Measurements from ENCODE around the gene MTMR1.

Gene MTMR1

DNA sequence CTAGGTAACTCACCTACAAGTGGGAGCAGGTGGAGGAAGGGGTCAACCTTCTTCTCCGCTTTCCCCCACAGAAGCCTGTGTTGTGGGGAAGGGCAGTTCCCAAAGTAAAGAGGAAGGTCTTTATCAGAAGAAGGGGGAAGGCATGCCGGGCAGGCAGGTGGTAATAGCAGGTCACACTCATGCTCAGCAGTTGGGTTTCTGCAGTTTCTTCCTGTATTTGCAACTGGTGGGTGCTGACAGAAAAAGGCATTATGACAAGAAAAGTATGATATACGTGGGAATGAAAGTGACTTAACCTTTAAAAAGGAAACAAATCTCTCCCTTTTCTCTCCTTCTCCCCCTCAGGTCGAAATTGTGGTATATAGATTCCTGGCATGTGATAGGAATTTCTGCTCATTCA, 3.7 kb downstream of the MTMR1 start:
- no peak for DNase-seq (ENCODE audit: low read depth in 2 of 2)

DNA sequence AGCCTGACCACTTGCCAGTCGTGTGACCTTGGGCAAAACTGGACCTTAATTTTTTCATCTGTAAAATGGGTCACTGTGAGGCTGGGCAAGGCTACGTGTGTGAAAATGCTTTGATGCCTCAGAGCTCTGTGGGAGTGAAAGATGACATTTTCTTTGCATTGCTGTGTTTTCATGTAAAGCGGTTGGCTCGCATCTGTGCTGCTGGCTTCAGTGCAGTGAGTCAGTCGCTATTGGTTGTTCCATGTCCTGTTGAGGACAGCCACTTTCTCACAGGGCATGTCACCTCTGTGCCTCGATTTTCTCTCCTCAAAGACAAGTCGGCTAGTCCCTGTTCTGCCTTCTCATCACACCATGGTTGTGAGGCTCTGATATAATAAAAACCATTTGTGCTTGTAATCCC, 4.4 kb downstream of the MTMR1 start:
- no peak for DNase-seq (ENCODE audit: low read depth in 2 of 2)

DNA sequence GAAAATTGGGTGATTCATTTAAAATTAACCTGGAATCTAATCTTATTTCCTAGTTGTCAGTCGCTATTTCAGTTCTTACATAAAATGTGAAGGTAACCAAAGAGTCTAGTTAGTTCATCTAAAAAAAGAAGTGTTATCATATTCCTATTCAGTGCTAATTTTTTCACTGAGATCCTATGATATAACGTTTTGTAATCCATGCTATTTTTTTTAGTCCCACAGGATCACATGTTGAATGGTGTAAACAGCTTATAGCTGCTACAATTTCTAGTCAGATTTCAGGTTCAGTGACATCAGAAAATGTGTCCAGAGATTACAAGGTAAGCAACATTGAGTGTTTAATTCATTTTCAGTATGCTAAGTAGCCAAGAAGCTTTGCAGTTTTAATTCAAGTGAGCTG, 5.8 kb downstream of the MTMR1 start:
- DNase-seq (ENCODE audit: low read depth in 2 of 2), result no peak

DNA sequence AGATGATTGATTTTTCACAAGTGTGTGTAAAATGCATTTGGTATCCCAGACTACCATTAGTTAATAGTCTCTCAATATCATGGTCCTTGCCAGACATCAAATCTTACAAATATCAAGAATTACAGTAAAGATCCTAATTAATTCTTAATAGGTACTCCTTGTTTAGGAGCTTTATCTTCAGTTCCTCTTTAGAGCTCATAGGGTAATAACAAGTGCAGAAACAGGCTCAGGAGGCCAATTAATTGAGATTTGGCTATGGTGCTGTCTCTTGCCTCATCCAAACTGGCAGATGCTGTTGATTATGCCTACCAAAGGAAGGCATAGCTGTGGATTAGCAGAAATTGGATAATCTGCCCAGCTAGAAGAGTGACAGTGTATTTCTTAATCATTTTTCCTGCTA, 6.9 kb downstream of the MTMR1 start:
- DNase-seq (ENCODE audit: low read depth in 2 of 2), result no peak

DNA sequence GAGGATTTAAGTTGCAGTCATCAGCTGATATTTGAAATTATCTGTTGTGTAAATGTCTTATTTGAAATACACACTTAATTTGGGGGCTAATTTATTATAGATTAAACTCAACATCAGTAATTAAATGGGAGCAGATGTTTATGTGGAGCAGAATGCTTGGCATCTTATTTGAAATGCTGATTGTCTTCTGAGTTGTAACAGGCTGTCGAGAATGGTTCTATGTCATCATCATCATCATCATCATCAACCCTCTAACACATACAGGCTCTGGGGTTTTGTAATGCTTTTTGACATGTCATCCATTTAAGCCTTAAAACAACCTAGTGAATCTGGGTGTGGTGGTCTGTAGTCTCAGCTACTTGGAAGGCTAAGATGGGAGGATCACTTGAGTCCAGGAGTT, 8.2 kb downstream of the MTMR1 start:
- DNase-seq (ENCODE audit: low read depth in 2 of 2), result no peak

DNA sequence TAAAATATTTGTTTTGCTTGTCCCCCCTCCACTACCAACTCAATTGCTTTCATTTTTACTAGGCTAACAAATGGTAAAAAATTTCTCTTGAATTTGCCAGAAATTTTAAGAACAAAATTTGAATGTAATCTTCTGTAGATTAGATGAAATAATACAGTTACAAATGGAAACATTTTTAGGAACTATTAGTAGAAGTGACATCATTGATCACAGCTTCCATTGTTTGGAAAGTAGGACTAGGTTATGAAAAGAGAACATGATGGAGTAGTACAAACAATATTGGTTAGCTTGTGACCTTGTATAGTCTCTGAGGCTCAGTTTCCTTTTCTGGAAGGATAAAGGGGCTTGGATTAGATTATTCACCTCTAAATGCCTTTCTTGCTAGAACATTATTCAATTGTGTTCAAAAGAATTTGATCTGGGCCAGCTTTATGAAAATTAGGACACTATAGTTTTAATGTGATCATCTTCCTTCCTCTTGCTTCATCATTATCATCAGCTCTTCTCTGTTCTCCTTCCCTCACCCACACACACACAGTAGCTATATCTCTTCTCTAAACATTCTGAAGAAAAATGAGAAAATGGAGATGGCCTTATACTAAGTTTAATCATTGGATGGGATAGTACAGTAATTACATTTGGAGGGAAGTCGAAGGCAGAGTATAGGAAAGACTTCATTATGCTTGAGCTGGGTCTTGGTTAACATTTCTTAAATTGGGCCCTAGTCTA, 9.9 kb downstream of the MTMR1 start:
- no peak for DNase-seq (ENCODE audit: low read depth in 2 of 2)

DNA sequence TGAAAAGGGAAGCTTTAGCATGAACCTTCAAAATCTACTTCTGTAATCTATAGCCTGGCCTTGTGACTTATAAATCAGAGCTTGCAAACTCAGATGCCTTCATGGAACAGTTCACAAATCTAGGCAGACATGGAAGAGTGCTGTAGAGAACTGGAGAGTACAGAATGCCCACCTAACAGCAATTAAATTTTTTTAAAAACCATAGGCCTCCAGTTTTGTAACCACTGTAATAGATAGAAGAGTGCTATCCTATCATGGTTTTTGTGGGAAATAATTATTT, 10.4 kb downstream of the MTMR1 start:
- DNase-seq (ENCODE audit: low read depth in 2 of 2), result no peak

DNA sequence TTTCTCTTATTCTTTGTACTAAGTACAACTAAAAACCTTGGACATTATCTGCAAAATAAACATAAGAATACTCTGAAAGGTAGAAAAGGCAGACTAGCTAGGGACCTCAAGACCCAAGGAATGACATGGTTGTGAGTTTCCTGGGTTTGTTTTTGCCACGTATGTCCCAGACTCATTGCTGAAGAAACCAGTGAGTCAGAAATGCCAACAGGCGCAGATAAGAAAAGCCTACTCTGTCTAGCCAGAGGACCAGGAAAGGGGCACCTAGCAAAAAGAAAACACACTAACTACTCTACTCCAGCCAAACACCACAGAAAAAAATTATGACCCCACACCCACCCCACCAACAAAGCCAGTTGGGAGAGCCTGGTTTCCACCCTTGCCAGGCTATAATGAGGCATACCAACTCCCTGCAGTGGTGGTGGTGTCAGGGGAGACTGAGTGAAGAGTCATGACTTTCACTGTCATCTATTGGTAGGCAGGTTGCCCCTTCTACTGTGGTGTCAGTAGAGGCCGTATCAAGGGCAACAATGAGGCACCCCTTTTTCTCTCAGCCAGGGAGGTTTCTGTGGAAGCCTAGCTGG, 10.9 kb downstream of the MTMR1 start:
- no peak for DNase-seq (ENCODE audit: low read depth in 2 of 2)

DNA sequence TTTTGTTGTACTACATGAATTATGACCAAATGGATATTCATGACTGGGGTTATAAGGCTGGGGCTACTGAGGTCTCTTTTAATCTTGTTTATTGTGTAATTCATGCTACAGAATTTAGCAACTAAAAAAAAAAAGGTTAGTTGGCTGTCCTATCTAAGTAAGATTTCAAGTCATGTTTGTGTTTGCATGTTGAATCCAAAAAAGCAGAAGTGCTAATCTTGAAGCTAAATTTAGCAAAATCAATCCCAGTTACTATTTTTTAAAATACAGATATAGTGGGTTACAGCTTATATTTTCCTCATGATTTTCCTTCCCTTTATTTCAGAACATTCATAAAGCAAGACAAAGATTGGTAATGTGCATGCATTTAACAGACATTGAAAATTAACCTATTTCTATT, 19.4 kb downstream of the MTMR1 start:
- no peak for DNase-seq (ENCODE audit: low read depth in 2 of 2)

DNA sequence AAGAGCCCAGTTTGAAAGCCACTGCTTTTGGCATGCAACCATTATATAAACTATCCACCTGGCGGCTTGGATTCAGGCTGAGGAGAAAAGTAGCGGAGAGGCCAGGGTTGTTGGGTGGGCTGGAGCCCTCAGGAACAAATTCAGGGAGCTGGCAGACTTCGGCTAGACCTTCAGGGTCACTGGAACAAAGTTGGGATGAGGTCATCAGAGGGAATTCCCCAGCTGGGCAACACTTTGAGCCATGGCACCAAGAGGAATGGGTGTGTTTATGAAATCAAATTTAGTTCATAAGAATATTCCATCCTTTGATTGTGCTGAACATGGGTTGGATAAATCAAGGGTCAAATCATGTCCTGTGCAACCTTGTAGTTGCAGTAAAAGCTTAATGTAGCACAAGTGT, 22.0 kb downstream of the MTMR1 start:
- DNase-seq (ENCODE audit: low read depth in 2 of 2), result no peak

DNA sequence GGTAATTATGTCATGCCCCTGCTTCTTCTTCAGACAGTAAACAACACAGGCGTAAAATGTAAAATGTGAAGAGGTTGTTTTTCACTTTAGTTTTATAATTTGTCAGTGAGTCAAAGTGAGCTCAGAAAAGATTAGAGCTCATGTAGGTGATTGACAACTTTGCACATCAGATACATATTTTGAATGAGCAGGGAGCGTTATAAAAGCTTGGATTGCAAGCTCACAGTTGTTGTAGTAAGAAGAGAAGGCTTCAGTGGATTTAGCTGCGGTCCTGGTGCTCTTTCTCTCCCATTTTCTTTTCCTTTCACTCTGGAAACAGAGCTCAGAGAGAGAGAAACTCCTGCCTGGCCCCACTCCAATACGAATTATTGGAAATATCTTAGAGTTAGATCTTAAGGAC, 26.4 kb downstream of the MTMR1 start:
- DNase-seq (ENCODE audit: low read depth in 2 of 2), result no peak

DNA sequence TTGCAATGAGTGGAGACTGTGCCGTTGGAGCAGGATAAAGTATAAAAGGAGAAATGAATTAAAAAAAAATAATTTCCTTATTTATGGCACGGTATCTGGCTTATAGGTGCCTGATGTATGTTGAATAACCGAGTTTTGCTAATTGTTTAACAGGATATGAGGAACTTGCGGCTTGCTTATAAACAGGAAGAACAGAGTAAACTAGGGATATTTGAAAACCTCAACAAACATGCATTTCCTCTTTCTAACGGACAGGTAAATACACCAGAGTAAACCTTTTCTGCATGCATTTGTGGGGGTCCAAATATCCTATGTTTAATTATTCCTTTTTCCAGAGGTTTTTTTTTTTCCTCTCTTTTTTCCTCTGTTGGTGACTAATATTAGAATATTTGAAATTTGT, 36.8 kb downstream of the MTMR1 start:
- DNase-seq (ENCODE audit: low read depth in 2 of 2), result no peak

DNA sequence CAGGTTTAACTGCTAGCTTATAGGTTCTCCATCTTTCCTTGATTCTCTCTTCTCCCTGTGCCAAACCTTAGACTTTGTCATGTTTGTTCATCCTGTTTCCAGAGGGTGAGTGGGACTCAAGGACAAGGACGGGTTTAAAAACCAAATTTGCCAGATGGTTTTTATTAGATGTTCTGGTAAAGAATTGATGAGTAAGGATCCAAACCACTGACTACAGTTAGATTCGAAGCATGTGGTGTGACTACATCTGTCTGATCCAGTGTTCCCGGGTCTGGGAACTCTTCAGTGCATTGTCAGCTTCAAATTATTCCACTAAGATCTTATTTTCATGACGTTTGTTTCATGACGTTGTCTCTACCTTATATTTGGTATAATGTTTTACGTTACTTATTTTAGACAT, 37.5 kb downstream of the MTMR1 start:
- no peak for DNase-seq (ENCODE audit: low read depth in 2 of 2)

DNA sequence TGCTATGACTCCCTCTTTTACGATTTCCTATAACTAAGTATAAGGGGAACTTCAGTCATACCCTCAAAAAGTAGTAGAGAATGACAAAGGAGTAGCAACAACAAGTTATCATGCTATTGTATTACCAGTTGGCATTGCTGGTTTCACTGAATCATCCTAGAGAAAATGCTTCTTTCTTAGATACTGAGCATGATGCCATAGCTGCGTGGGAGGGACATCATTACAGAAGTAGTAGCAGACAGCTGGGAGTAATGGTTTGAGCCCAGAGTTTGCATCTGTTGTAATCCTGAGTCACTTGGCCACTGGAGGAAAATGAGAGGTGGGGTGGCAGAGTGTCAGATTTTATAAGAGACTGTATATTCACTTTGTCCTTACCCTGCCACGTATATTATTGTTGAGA, 38.6 kb downstream of the MTMR1 start:
- no peak for DNase-seq (ENCODE audit: low read depth in 2 of 2)

DNA sequence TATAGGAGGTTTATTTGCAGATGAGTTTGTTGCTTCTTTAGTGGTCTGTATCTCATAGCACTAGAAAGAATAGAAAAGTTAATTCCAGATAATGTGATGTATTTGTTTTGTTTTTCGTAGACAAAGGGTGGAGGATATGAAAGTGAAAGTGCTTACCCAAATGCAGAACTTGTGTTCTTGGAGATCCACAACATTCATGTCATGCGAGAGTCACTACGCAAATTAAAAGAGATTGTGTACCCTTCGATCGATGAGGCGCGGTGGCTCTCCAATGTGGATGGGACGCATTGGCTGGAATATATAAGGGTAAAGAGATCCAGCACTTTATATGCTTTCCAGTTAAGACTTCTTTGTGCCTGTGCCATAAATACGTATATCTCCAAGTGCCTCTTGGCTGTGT, 43.3 kb downstream of the MTMR1 start:
- DNase-seq (ENCODE audit: low read depth in 2 of 2), result no peak

DNA sequence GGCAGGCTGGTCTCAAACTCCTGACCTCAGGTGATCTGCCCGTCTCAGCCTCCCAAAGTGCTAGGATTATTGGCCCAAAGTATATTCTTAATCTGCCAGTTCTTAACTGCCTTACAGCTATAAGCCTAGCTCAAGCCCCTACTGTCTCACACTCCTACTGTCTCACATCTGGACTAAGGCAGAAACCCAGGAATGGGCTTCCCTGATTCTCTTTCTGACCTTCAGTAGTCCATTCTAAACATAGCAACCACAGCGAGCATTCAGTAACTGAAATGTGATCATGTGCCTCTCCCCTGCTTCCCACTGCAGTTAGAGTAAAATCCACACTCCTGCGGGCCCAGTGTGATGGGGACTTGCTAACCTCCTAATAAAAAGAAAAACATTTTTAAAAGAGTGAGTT, 58.9 kb downstream of the MTMR1 start:
- no peak for DNase-seq (ENCODE audit: low read depth in 2 of 2)

DNA sequence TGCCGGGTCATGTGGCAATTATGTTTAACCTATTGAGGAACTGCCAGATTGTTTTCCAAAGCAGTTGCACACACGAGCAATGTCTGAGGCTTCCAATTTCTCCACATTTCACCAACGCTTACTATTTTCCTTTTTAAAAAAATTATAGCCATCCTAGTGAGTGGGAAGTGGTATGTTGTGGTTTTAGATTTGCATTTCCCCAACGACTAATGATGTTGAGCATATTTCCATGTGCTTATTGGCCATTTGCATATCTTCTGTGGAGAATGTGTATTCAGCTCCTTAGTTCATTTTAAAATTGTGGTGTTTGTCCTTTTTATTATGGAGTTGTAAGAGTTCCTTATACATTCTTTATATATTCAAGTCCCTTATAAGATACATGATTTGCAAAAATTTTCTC, 60.2 kb downstream of the MTMR1 start:
- no peak for DNase-seq (ENCODE audit: low read depth in 2 of 2)

DNA sequence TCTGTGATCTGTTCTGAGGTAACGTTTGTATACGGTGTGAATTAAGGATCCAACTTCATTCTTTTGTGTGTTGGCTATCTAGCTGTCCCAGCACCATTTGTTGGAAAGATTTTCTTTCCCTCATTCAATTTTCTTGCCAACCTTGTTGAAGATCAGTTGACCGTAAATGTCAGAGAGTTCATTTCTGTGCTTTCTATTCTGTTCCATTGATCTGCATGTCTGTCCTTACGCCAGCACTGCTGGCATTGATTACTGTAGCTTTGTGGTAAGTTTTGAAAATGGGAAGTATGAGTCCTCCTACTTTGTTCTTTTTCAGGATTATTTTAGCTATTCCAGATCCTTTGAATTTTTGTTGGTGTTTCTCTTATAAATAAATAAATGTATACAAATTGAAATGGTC, 60.8 kb downstream of the MTMR1 start:
- no peak for DNase-seq (ENCODE audit: low read depth in 2 of 2)

DNA sequence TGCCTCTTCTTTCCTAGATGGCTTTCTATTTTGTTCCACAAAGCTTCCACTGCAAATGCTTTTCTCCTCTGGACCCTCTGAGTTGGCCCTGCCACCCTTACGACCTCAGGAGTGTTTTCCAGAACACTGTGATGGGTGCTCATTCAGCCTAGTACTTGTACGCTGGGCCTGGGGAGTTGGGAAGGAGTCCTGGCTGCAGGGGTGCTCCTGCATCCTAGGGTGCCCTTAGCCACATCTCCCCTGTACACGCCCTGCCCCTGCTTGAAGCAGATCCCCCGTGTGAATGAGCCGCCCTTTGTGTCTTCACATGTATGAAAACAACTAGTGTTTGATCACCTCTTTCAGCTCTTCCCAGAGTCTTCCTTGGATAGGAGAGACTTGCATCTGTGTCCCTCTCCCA, 64.2 kb downstream of the MTMR1 start:
- DNase-seq (ENCODE audit: low read depth in 2 of 2), result no peak

DNA sequence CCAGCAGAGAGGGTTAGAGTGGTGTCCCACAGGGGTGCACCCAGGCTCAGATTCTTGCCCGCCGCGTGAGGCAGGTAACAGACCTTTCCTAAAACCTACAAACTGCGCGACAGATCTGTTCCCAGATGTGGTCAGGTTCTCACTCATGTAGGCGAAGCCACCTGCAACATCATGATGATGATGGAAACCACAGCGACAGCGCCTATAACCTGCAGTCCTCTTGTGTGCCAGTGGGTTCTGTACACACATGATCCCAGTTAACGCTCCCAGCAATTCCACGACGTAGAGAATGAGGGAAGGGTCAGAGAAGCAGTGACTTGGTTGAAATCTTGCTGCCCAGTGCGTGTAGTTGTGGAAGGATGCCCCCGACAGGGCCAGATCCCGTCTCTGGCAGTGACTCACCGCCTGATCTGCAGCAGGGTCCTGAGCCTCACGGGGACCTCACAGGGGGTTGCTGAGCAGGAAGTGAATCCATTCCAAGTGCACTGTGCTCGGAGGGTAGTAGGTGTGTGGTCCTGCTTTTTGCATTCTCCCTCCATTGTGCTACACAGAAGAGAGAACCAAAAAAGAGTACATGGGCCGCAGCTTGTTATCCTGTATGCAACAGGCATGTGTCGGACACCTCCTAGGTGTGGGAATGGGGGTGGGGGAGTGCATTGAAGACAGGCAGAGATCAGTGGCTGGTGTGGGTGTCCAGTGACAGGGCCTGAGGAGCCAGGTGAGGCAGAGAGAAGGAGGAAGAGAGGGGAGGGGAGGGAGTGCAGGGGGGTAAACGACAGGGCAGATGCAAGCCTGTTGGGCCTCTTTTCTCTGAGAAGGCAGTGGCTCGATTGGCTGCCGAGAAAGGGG, 66.6 kb downstream of the MTMR1 start:
- DNase-seq (ENCODE audit: low read depth in 2 of 2), result no peak

DNA sequence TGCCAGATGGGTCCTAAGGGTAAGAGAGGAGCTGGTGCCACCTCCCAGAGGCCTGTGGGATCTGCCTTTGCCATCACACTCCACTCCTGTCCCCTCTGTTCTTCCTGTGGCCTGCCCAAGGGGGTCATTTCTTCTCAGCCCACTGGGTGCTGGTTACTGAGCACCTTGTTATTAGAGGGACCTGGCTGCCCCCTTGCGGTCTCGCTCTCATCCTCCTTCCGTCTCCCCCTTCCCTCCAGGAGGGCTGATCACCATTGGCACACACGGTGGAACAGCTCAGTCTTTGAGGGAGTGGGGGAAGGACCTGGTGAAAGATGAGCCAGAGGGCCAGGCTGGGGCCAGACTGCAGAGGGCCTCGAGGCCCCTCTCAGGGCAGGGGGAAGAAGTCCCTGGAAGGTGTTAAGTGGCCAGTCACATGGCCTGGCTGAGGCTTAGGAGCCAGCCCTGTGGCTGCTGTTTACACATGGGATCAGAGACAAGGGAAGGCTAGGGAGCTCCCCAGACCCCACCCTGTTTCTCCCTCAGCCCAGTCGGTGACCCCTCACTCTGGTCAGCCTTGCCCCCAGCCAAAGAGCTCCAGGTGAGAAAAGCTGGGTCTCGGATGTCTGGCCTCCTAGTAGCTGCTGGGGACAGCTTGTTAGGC, 68.1 kb downstream of the MTMR1 start:
- no peak for DNase-seq (ENCODE audit: low read depth in 2 of 2)

DNA sequence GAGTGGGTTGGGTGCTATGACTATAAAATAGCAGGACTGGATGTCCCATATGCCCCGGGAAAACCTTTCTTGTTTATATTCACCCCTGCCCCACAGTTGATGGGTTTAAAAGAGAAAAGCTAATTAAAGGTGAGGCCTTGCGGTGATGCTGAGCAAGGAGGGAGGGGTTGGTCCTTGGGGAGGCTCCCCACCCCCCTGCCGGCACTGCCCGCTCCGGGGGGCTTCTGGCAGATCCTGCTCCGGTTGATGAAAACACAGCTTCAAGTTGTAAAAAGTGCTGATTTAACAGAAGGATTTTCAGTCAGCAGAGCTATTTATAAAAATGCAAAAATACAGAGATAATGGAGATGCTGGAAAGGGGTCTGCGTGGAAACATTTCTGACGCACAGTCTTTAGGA, 68.6 kb downstream of the MTMR1 start:
- DNase-seq (ENCODE audit: low read depth in 2 of 2), result no peak

All from stimulated activated CD4-positive, alpha-beta T cell treated with anti-CD3 and anti-CD28 coated beads, Interleukin-1b, Interleukin-23, amount 100 ng/mL, for 4 hours (primary cell).